Kidney (tissue), 14 donors: ENCODE measurements around the gene FAM149B1. TPM values are rescaled to one million over a fixed set of nuclear protein-coding genes. Genes with fewer than 3 reads are reported as not detected.

Source experiments
- DNase-seq, 5 donors: peaks; one replicate each; pipeline ENCODE4 v3.0.0-alpha.2; 2013 to 2020
- FAIRE-seq: peaks from 2 replicates; lab custom pipeline; 2012; peaks lifted over from hg19 to GRCh38; lab: Jason Lieb, UNC
- H3K27ac ChIP-seq, 2 donors: one replicate each; pipeline ENCODE4 v1.7.0; 2013; ENCODE audit warnings: low read depth in 2 of 2, low read length in 2 of 2, inconsistent platforms in 1 of 2
- H3K27me3 ChIP-seq: one replicate; pipeline ENCODE4 v1.7.1; 2013; ENCODE audit warnings: low read length, inconsistent platforms; ENCODE audit not compliant: control insufficient read depth, insufficient read depth
- H3K36me3 ChIP-seq, 3 donors: one replicate each; pipeline versions ENCODE4 v1.7.0 to v1.7.1; 2013; ENCODE audit warnings: low read length in 3 of 3, control low read depth in 1 of 3, inconsistent platforms in 1 of 3; ENCODE audit not compliant: insufficient read depth in 3 of 3, control insufficient read depth in 2 of 3
- H3K4me1 ChIP-seq, 3 donors: one replicate each; pipeline versions ENCODE4 v1.7.0 to v1.7.1; 2013; ENCODE audit warnings: low read length in 3 of 3, inconsistent platforms in 1 of 3, low read depth in 1 of 3; ENCODE audit not compliant: control insufficient read depth in 2 of 3, insufficient read depth in 2 of 3
- H3K4me3 ChIP-seq, 3 donors: one replicate each; pipeline versions ENCODE4 v1.7.0 to v1.8.1; 2013; ENCODE audit warnings: low read length in 3 of 3, control low read depth in 1 of 3, inconsistent platforms in 1 of 3
- H3K9ac ChIP-seq, 3 donors: one replicate each; pipeline versions ENCODE4 v1.7.0 to v1.7.1; 2013; ENCODE audit warnings: low read length in 3 of 3, control low read depth in 1 of 3, inconsistent platforms in 1 of 3
- H3K9me3 ChIP-seq, 3 donors: one replicate each; pipeline versions ENCODE4 v1.7.0 to v1.7.1; 2013; ENCODE audit warnings: low read length in 3 of 3, control low read depth in 1 of 3, inconsistent platforms in 1 of 3; ENCODE audit not compliant: control insufficient read depth in 2 of 3, insufficient read depth in 1 of 3
- intact Hi-C: fragments of 100-400 bp; cut with DNase I; formaldehyde crosslinking; loops from one replicate; pipeline ENCODE4 v1.11.1; 2022
- polyA plus RNA-seq: library from polyadenylated mRNA; stranded (reverse); fragments of 350-450 nt; fragmentation: Illumina TruSeq; extraction: RNeasy Lipid Tissue Mini Kit (QIAGEN cat#74804); gene quantifications from one replicate; pipeline ENCODE4 v1.2.3, GENCODE V29; 2014; ENCODE audit warnings: low read depth, low replicate concordance; ENCODE audit not compliant: insufficient read depth
- total RNA-seq: library from RNA; stranded (reverse); fragmentation: NEBNext Ultra II Directional; extraction: Animal tissue kit (Norgen Biotek cat#: 25700); gene quantifications from one replicate; pipeline ENCODE4 v1.2.1, GENCODE V29; 2021
- TF ChIP-seq, protein P1 (sequence below): IDR thresholded peaks from 3 replicates; pipeline ENCODE4 v1.5.1; 2012; ENCODE audit warnings: mild to moderate bottlenecking, moderate library complexity, borderline replicate concordance; ENCODE audit not compliant: insufficient read depth; ENCODE audit errors: extremely low read depth
- donor health status: control.
- donor health status: control.
- donor health status: control.
- donor health status: control.
- donor health status: control.
- donor health status: DM: yes; HTN: yes; CAD: no.
- donor health status: Normal renal cell carcinoma (clear cell type).

The FAM149B1 gene
- total and polyA plus RNA-seq, 2 donors from 2014 or later, result 21.7 to 24.9 TPM

DNA sequence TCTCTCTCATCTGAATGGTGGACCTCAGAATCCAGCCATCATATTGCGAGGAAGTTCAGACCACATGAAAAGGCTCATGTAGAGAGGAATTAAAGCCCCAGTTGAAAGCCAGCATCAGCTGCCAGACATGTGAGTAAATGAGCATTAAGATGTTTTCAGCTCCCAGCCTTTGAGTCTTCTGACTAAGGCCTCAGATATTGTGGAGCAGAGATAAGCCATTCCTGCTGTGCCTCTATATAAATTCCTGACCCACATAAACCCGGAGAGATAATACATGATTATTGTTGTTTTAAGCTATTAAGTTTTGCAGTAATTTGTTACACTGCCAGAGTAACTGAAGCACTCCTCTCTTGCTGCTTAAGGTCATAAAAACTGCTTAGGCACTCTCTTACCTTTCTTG, 14.6 kb downstream of the FAM149B1 start:
- no peaks in the 10 kb centered on the region for H3K9me3 ChIP-seq
- TF ChIP-seq, protein P1, sequence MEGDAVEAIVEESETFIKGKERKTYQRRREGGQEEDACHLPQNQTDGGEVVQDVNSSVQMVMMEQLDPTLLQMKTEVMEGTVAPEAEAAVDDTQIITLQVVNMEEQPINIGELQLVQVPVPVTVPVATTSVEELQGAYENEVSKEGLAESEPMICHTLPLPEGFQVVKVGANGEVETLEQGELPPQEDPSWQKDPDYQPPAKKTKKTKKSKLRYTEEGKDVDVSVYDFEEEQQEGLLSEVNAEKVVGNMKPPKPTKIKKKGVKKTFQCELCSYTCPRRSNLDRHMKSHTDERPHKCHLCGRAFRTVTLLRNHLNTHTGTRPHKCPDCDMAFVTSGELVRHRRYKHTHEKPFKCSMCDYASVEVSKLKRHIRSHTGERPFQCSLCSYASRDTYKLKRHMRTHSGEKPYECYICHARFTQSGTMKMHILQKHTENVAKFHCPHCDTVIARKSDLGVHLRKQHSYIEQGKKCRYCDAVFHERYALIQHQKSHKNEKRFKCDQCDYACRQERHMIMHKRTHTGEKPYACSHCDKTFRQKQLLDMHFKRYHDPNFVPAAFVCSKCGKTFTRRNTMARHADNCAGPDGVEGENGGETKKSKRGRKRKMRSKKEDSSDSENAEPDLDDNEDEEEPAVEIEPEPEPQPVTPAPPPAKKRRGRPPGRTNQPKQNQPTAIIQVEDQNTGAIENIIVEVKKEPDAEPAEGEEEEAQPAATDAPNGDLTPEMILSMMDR, result no peak
- DNase-seq (no peak), FAIRE-seq (no peak)
- no peak overlapping the region for H3K4me3 ChIP-seq
- intact Hi-C loops, result no loop called here
- peaks cover 3 to 17% (median 7%) of the 10 kb centered on the region in 3 donors for H3K36me3 ChIP-seq
- no peaks in the 10 kb centered on the region for H3K27me3 ChIP-seq
- H3K4me1 ChIP-seq, result no peaks in the 10 kb centered on the region
- no peak overlapping the region for H3K27ac ChIP-seq
- no peak overlapping the region for H3K9ac ChIP-seq

DNA sequence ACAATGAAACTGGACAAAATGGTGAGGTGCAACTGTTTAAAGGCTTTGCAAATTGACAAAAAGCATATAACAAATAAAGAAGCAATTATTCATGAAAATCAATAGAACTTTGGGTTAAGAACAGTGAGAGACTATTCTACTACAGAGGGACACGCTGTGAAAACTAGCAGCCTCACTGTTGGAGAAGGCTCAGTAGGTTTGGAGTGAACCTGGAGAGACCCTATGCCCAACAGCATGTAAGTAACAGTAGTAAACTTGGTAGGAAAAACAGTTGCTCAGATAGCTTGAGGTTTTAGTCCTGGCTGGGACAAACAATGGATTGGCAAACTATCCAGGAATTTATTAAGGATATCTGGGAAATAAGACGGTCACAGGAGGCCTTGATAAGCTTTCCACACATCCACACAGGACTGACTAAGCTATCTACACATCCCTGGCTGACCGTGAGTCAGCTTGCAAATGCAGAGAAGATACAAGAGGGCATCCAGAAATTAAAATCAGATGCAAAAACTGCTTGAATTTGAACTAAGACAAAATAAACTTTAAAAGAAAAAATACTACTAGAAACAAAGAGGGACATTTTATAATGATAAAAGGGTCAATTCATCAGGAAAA, 15.9 kb downstream of the FAM149B1 start:
- Histone ChIP-seq H3K9me3 (no peaks in the 10 kb centered on the region), H3K27me3 (no peaks in the 10 kb centered on the region), H3K9ac (no peak overlapping the region), H3K4me3 (no peak overlapping the region), H3K36me3 (peaks cover 0 to 13% (median 7%) of the 10 kb centered on the region in 3 donors), H3K27ac (no peak overlapping the region), H3K4me1 (no peaks in the 10 kb centered on the region)
- FAIRE-seq (no peak), DNase-seq (no peak)
- TF ChIP-seq, protein P1, result no peak
- intact Hi-C loops, result no loop called here

DNA sequence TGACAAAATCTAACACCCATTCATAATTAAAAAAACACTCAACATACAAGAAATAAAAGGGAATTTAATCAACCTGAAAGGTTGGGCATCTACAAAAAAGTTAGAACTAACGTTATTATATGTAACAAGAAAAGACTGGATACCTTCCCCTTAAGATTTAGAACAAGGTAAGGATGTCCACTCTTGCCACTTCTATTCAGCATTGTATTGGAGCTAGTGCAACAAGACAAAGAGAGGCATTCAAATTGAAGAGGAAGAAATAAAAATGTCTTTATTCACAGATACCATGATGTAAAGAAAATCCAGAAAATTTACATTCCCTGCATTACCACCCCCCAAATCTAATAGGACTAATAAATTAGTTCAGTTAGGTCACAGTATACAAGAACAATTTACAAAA, 18.3 kb downstream of the FAM149B1 start:
- Histone ChIP-seq H3K9ac (no peak overlapping the region), H3K36me3 (peaks cover 0 to 13% (median 5%) of the 10 kb centered on the region in 3 donors), H3K4me3 (no peak overlapping the region), H3K9me3 (no peaks in the 10 kb centered on the region), H3K27me3 (no peaks in the 10 kb centered on the region), H3K4me1 (no peaks in the 10 kb centered on the region), H3K27ac (no peak overlapping the region)
- DNase-seq (no peak), FAIRE-seq (no peak)
- TF ChIP-seq, protein P1, result no peak
- intact Hi-C loops, result no loop called here

DNA sequence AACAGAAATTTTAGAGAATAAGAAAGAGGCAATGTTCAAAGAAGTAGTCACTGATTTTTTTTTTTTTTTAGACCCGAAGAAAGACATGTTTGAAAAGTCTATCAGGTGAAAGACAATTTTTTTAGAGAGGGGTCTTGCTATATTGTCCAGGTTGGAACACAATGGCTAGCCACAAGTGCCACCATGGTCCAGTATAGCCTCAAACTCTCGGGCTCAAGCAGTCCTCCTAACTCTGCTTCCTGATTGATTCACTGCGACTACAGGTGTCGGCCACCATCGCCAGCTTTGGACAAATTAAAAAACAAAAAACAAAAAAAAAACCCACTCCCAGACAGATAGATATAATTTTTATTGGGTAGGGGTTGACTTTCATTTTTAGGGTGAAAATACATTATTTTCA, 22.3 kb downstream of the FAM149B1 start:
- no peaks in the 10 kb centered on the region for H3K27me3 ChIP-seq
- DNase-seq (no peak), FAIRE-seq (no peak)
- TF ChIP-seq, protein P1, result no peak
- peaks cover 0 to 13% (median 4%) of the 10 kb centered on the region in 3 donors for H3K36me3 ChIP-seq
- no peak overlapping the region for H3K27ac ChIP-seq
- H3K9ac ChIP-seq, result no peak overlapping the region
- intact Hi-C loops, result no loop called here
- H3K4me3 ChIP-seq, result no peak overlapping the region
- H3K4me1 ChIP-seq, result no peaks in the 10 kb centered on the region
- no peaks in the 10 kb centered on the region for H3K9me3 ChIP-seq
